H1 (cell line): ENCODE measurements around the gene BABAM2. TPM values are rescaled to one million over a fixed set of nuclear protein-coding genes. Genes with fewer than 3 reads are reported as not detected.

Source experiments
- CTCF ChIA-PET: fragments of 300-600 bp; sonication (Branson Sonifier 250); formaldehyde crosslinking; loops from one replicate; lab custom pipeline; 2021; ENCODE audit not compliant: partially characterized antibody; lab: Charles Lee
- POLR2A ChIA-PET: fragments of 300-600 bp; sonication (Branson Sonifier 250); formaldehyde crosslinking; loops from one replicate; lab custom pipeline; 2021; ENCODE audit warnings: inconsistent platforms; ENCODE audit not compliant: partially characterized antibody; lab: Charles Lee
- DNase-seq, 2 experiments: peaks; one replicate each; pipeline versions ENCODE4 v3.0.0 to v3.0.0-alpha.2; 2010 to 2022; ENCODE audit warnings: low spot score in 2 of 2, low read depth in 1 of 2, mixed read lengths in 1 of 2
- FAIRE-seq: peaks from 2 replicates; lab custom pipeline; 2011; peaks lifted over from hg19 to GRCh38; lab: Jason Lieb, UNC
- H2AFZ ChIP-seq: 2 replicates; pipeline ENCODE4 v1.8.1; 2012; ENCODE audit warnings: low read length, inconsistent platforms
- H2AK5ac ChIP-seq: 2 replicates; pipeline ENCODE4 v1.6.1; 2013; ENCODE audit warnings: low read depth, low read length
- H2BK120ac ChIP-seq: replicated peaks from 2 replicates; pipeline ENCODE3; 2013; ENCODE audit warnings: low read depth, low read length, inconsistent platforms
- H2BK12ac ChIP-seq: 2 replicates; pipeline ENCODE4 v1.6.1; 2013; ENCODE audit warnings: low read depth, low read length
- H2BK15ac ChIP-seq: 2 replicates; pipeline ENCODE4 v1.6.1; 2013; ENCODE audit warnings: low read length
- H2BK20ac ChIP-seq: 2 replicates; pipeline ENCODE4 v1.6.1; 2013; ENCODE audit warnings: low read length
- H2BK5ac ChIP-seq: 2 replicates; pipeline ENCODE4 v1.6.1; 2013; ENCODE audit warnings: low read depth, low read length
- H3K14ac ChIP-seq: 2 replicates; pipeline ENCODE4 v1.6.1; 2013; ENCODE audit warnings: inconsistent platforms; ENCODE audit not compliant: insufficient read length
- H3K18ac ChIP-seq: 2 replicates; pipeline ENCODE4 v1.6.1; 2013; ENCODE audit warnings: low read length; ENCODE audit errors: extremely low read depth
- H3K23ac ChIP-seq: 2 replicates; pipeline ENCODE4 v1.6.1; 2013; ENCODE audit warnings: inconsistent platforms; ENCODE audit not compliant: insufficient read length
- H3K23me2 ChIP-seq: 2 replicates; pipeline ENCODE4 v1.6.1; 2013; ENCODE audit warnings: low read depth, low read length
- H3K27ac ChIP-seq: 2 replicates; pipeline ENCODE4 v1.6.1; 2011; ENCODE audit warnings: low read depth, low read length, inconsistent platforms
- H3K27me3 ChIP-seq, 4 experiments: replicated peaks in 1 of 4; 1 replicate in 1 of 4; 2 replicates in 3 of 4; pipeline versions ENCODE4 v1.6.1 to v1.8.1; 2011 to 2013; ENCODE audit warnings: low read length in 3 of 4, mild to moderate bottlenecking in 3 of 4, inconsistent platforms in 2 of 4, mixed read lengths in 2 of 4, moderate library complexity in 1 of 4; ENCODE audit not compliant: control insufficient read depth in 3 of 4, insufficient read depth in 3 of 4; ENCODE audit errors: extremely low read depth in 1 of 4
- H3K36me3 ChIP-seq, 4 experiments: 2 replicates each; pipeline versions ENCODE4 v1.6.1 to v1.8.1; 2011 to 2013; ENCODE audit warnings: mild to moderate bottlenecking in 4 of 4, low read length in 3 of 4, moderate library complexity in 2 of 4, control low read depth in 1 of 4, inconsistent platforms in 1 of 4; ENCODE audit not compliant: insufficient read depth in 4 of 4, control insufficient read depth in 2 of 4
- H3K4ac ChIP-seq: replicated peaks from 2 replicates; pipeline ENCODE3; 2013; ENCODE audit warnings: low read length, low read depth, mixed read lengths, inconsistent platforms; ENCODE audit not compliant: insufficient read length
- H3K4me1 ChIP-seq, 4 experiments: replicated peaks in 1 of 4; 1 replicate in 1 of 4; 2 replicates in 3 of 4; pipeline versions ENCODE4 v1.6.1 to v1.8.1; 2011 to 2013; ENCODE audit warnings: low read length in 3 of 4, inconsistent platforms in 2 of 4, mixed read lengths in 1 of 4; ENCODE audit not compliant: insufficient read depth in 4 of 4, control insufficient read depth in 3 of 4
- H3K4me2 ChIP-seq, 2 experiments: 2 replicates each; pipeline versions ENCODE4 v1.6.1 to v1.8.1; 2011 to 2013; ENCODE audit warnings: low read depth in 2 of 2, low read length in 2 of 2, control low read depth in 1 of 2, inconsistent platforms in 1 of 2, mild to moderate bottlenecking in 1 of 2; ENCODE audit not compliant: insufficient read depth in 1 of 2
- H3K4me3 ChIP-seq, 4 experiments: fragments of 200-600, 300-600 bp in 1 of 4; sonication (generic), shearing (Covaris generic), sonication (Bioruptor Twin) in 1 of 4; 2 replicates each; pipeline versions ENCODE4 v1.5.1 to v1.8.1; 2011 to 2016; ENCODE audit warnings: low read length in 4 of 4, low read depth in 3 of 4, control low read depth in 2 of 4, inconsistent platforms in 2 of 4, mild to moderate bottlenecking in 2 of 4, mixed read lengths in 1 of 4, moderate library complexity in 1 of 4; ENCODE audit not compliant: insufficient read depth in 2 of 4; ENCODE audit errors: extremely low read depth in 1 of 4
- H3K56ac ChIP-seq: replicated peaks from 2 replicates; pipeline ENCODE3; 2013; ENCODE audit warnings: low read depth, mild to moderate bottlenecking, mixed read lengths, low read length, inconsistent platforms; ENCODE audit not compliant: insufficient read length
- H3K79me1 ChIP-seq: 2 replicates; pipeline ENCODE4 v1.6.1; 2013; ENCODE audit warnings: low read depth, low read length, control low read depth
- H3K79me2 ChIP-seq, 2 experiments: 2 replicates each; pipeline versions ENCODE4 v1.6.1 to v1.8.1; 2012 to 2013; ENCODE audit warnings: low read length in 2 of 2, mild to moderate bottlenecking in 2 of 2, inconsistent platforms in 1 of 2; ENCODE audit not compliant: insufficient read depth in 2 of 2, control insufficient read depth in 1 of 2
- H3K9ac ChIP-seq, 4 experiments: replicated peaks in 1 of 4; 1 replicate in 1 of 4; 2 replicates in 3 of 4; pipeline versions ENCODE4 v1.6.1 to v1.8.1; 2011 to 2013; ENCODE audit warnings: low read depth in 3 of 4, low read length in 3 of 4, control low read depth in 2 of 4, mild to moderate bottlenecking in 2 of 4, moderate library complexity in 2 of 4, inconsistent platforms in 1 of 4; ENCODE audit errors: extremely low read depth in 1 of 4
- H3K9me3 ChIP-seq, 2 experiments: 2 replicates each; pipeline versions ENCODE4 v1.6.1 to v1.8.1; 2012 to 2013; ENCODE audit warnings: mild to moderate bottlenecking in 2 of 2, moderate library complexity in 2 of 2, control low read depth in 1 of 2, inconsistent platforms in 1 of 2, low read depth in 1 of 2, low read length in 1 of 2, mixed read lengths in 1 of 2; ENCODE audit not compliant: insufficient read depth in 2 of 2
- H4K20me1 ChIP-seq, 2 experiments: replicated peaks in 1 of 2; 2 replicates each; pipeline versions ENCODE3 to v1.8.1; 2011 to 2013; ENCODE audit warnings: inconsistent platforms in 2 of 2, low read length in 2 of 2, mild to moderate bottlenecking in 1 of 2; ENCODE audit not compliant: insufficient read depth in 2 of 2, control insufficient read depth in 1 of 2
- H4K5ac ChIP-seq: 2 replicates; pipeline ENCODE4 v1.6.1; 2013; ENCODE audit warnings: low read length, low read depth, mixed read lengths, inconsistent platforms; ENCODE audit not compliant: insufficient read length
- H4K8ac ChIP-seq: 2 replicates; pipeline ENCODE4 v1.8.0; 2013; ENCODE audit warnings: mild to moderate bottlenecking, moderate library complexity, low read length, inconsistent platforms; ENCODE audit not compliant: insufficient read depth; ENCODE audit errors: extremely low read depth
- H4K91ac ChIP-seq: replicated peaks from 2 replicates; pipeline ENCODE3; 2013; ENCODE audit warnings: low read length, mixed read lengths, inconsistent platforms; ENCODE audit not compliant: insufficient read length
- BCL11A ChIP-seq, 2 experiments: IDR thresholded peaks; one replicate each; pipeline ENCODE4 v1.6.1; 2011; ENCODE audit warnings: low read depth in 2 of 2, low read length in 2 of 2, mild to moderate bottlenecking in 2 of 2
- FOSL1 ChIP-seq: IDR thresholded peaks from 2 replicates; pipeline ENCODE4 v1.6.1; 2011; ENCODE audit warnings: mild to moderate bottlenecking, low read depth, low read length, moderate library complexity; ENCODE audit not compliant: insufficient read depth
- SP4 ChIP-seq: IDR thresholded peaks from 2 replicates; pipeline ENCODE4 v1.6.1; 2012; ENCODE audit warnings: low read length, inconsistent platforms
- TAF7 ChIP-seq: optimal IDR thresholded peaks from 2 replicates; pipeline ENCODE3; 2011; ENCODE audit warnings: low read depth, mild to moderate bottlenecking, inconsistent platforms, low read length, moderate library complexity, borderline replicate concordance
- TEAD4 ChIP-seq: IDR thresholded peaks from 2 replicates; pipeline ENCODE4 v1.6.1; 2012; ENCODE audit warnings: low read depth, low read length, inconsistent platforms, mixed read lengths
- WGBS, 2 experiments: shearing (Covaris generic) in 1 of 2; methylation state at CpG; one replicate each; pipeline versions ENCODE4 v1.1.6 to v1.1.7; 2013 to 2015; ENCODE audit warnings: low lambda C conversion rate in 2 of 2, mixed read lengths in 2 of 2, inconsistent platforms in 1 of 2, low coverage in 1 of 2, missing lambda C conversion rate in 1 of 2; ENCODE audit not compliant: insufficient replicate concordance in 2 of 2, insufficient coverage in 1 of 2, insufficient read length in 1 of 2; ENCODE audit errors: extremely low coverage in 1 of 2, missing lambda C conversion rate in 1 of 2; 5-methylcytosine and 5-hydroxymethylcytosine counted together
- polyA plus RNA-seq, 7 experiments: library from polyadenylated mRNA; depleted of rRNA in 3 of 7; stranded (reverse) in 5 of 7; unstranded in 2 of 7; fragments of >200 nt in 5 of 7; fragments of 200-250 nt in 2 of 7; gene quantifications; 1 replicate in 5 of 7; 2 replicates in 1 of 7; 4 replicates in 1 of 7; pipeline versions ENCODE4 v1.2.1 to v1.2.3, GENCODE V29; 2011 to 2013; ENCODE audit warnings: missing spikeins in 2 of 7, mixed read lengths in 2 of 7
- total RNA-seq: library from RNA; stranded (reverse); fragmentation: NEBNext Ultra II Directional; extraction: Animal tissue kit (Norgen Biotek cat#: 25700); gene quantifications from 2 replicates; pipeline ENCODE4 v1.2.1, GENCODE V29; 2021

The BABAM2 gene
- total and polyA plus RNA-seq, 2 of the 8 experiments (the other 6 are each of a cell fraction or from before 2014, with no cell fraction given) = 15.8 to 20.9 TPM

- Histone ChIP-seq H4K5ac (no peak overlapping the region), H3K4me3 (no peak overlapping the region), H3K23ac (no peak overlapping the region), H2BK5ac (no peak overlapping the region), H3K79me1 (no peaks in the 10 kb centered on the region), H2BK120ac (no peak overlapping the region), H4K20me1 (no peaks in the 10 kb centered on the region), H3K9me3 (no peaks in the 10 kb centered on the region), H3K79me2 (no peaks in the 10 kb centered on the region), H3K18ac (no peak overlapping the region), H2AK5ac (no peak overlapping the region), H3K14ac (no peak overlapping the region), H3K27me3 (no peaks in the 10 kb centered on the region), H3K9ac (no peak overlapping the region), H3K4me2 (no peak overlapping the region), H2AFZ (no peak overlapping the region), H2BK20ac (no peak overlapping the region), H4K8ac (no peak overlapping the region), H2BK15ac (no peak overlapping the region), H3K27ac (no peak overlapping the region), H3K36me3 (no peaks in the 10 kb centered on the region), H3K23me2 (no peaks in the 10 kb centered on the region), H3K56ac (no peak overlapping the region), H3K4ac (no peak overlapping the region), H4K91ac (no peak overlapping the region), H3K4me1 (no peaks in the 10 kb centered on the region), H2BK12ac (no peak overlapping the region)
- DNase-seq (no peak), FAIRE-seq (no peak)
- 65% methylated on average over 1 of the region's 1 CpG; no CpG with 5 or more reads in 1 of the 2 experiments for WGBS, 2 experiments
- no peak for TF ChIP-seq BCL11A (IDR thresholded peaks at IDR 0.05; ENCODE audit: low read depth in 2 of 2, low read length in 2 of 2)
- TF ChIP-seq TAF7 = no peak
- TF ChIP-seq TEAD4 = no peak
- TF ChIP-seq FOSL1 = no peak
- no peak for TF ChIP-seq SP4
- CTCF ChIA-PET = interaction anchor here (0.6 kb wide), 1 partner anchor 25 kb away, joined by 4 read pairs; no protein-coding TSS in a partner anchor
- POLR2A ChIA-PET = no interaction called here
Measured at GRCh38 chr2:28134857-28135256, 244.3 kb downstream of the BABAM2 start.
